HepG2 (cell line): Measurements from ENCODE around the gene BAHCC1. TPM values are rescaled to one million over a fixed set of nuclear protein-coding genes. Genes with fewer than 3 reads are reported as not detected.

ENCODE experiments used
- CREB1 ChIP-seq, 2 experiments: fragments of 450-650 bp in 1 of 2; IDR thresholded peaks; 2 replicates each; pipeline ENCODE4 v1.6.1; 2016 to 2017; ENCODE audit warnings: control low read depth in 1 of 2, mild to moderate bottlenecking in 1 of 2, missing compliant biosample characterization in 1 of 2, missing genetic modification characterization in 1 of 2
- E2F2 ChIP-seq: sonication (generic); formaldehyde crosslinking; IDR thresholded peaks from 2 replicates; pipeline ENCODE4 v1.4.0; 2020; ENCODE audit warnings: missing genetic modification reagents, borderline replicate concordance
- ETS1 ChIP-seq: sonication (generic); formaldehyde crosslinking; IDR thresholded peaks from 2 replicates; pipeline ENCODE4 v1.4.0; 2020; ENCODE audit warnings: missing genetic modification reagents
- HOMEZ ChIP-seq: IDR thresholded peaks from 2 replicates; pipeline ENCODE4 v1.6.1; 2016; ENCODE audit warnings: low read depth
- IKZF5 ChIP-seq: IDR thresholded peaks from 2 replicates; pipeline ENCODE4 v1.6.1; 2018; ENCODE audit warnings: missing genetic modification reagents, mild to moderate bottlenecking, missing compliant biosample characterization
- MEIS1 ChIP-seq: sonication (generic); formaldehyde crosslinking; IDR thresholded peaks from 2 replicates; pipeline ENCODE4 v1.9.0; 2021; ENCODE audit warnings: mild to moderate bottlenecking, missing genetic modification reagents, moderate library complexity, borderline replicate concordance
- MLX ChIP-seq: IDR thresholded peaks from 2 replicates; pipeline ENCODE4 v1.6.1; 2016
- NFE2L2 ChIP-seq: fragments of 150-350 bp; IDR thresholded peaks from 2 replicates; pipeline ENCODE4 v1.6.1; 2014; ENCODE audit warnings: low read length
- NR2F1 ChIP-seq, 2 experiments: fragments of 450-650 bp in 1 of 2; formaldehyde crosslinking in 1 of 2; IDR thresholded peaks; 2 replicates each; pipeline versions ENCODE4 v1.5.0 to v1.6.1; 2016 to 2020; ENCODE audit warnings: mild to moderate bottlenecking in 1 of 2, missing compliant biosample characterization in 1 of 2, missing genetic modification reagents in 1 of 2, moderate library complexity in 1 of 2
- NR3C1 ChIP-seq: sonication (generic); formaldehyde crosslinking; IDR thresholded peaks from 2 replicates; pipeline ENCODE4 v1.4.0; 2020; ENCODE audit warnings: missing genetic modification reagents
- TBX2 ChIP-seq: sonication (generic); formaldehyde crosslinking; IDR thresholded peaks from 2 replicates; pipeline ENCODE4 v1.5.0; 2020; ENCODE audit warnings: missing genetic modification reagents, mild to moderate bottlenecking, borderline replicate concordance
- TEAD2 ChIP-seq: sonication (generic); formaldehyde crosslinking; IDR thresholded peaks from 2 replicates; pipeline ENCODE4 v1.9.0; 2021; ENCODE audit warnings: missing genetic modification reagents
- TRIM24 ChIP-seq: sonication (generic); formaldehyde crosslinking; IDR thresholded peaks from 2 replicates; pipeline ENCODE4 v1.8.0; 2022; ENCODE audit warnings: mild to moderate bottlenecking, missing genetic modification reagents
- ZNF460 ChIP-seq: sonication (generic); formaldehyde crosslinking; IDR thresholded peaks from 2 replicates; pipeline ENCODE4 v1.5.1; 2020; ENCODE audit warnings: missing genetic modification reagents, mild to moderate bottlenecking, borderline replicate concordance
- ZNF567 ChIP-seq: sonication (generic); formaldehyde crosslinking; IDR thresholded peaks from 2 replicates; pipeline ENCODE4 v1.8.1; 2023; ENCODE audit warnings: mild to moderate bottlenecking, missing genetic modification reagents, borderline replicate concordance
- ZNF766 ChIP-seq: sonication (generic); formaldehyde crosslinking; IDR thresholded peaks from 2 replicates; pipeline ENCODE4 v1.5.0; 2020; ENCODE audit warnings: missing genetic modification reagents, borderline replicate concordance
- ZNF83 ChIP-seq: sonication (generic); formaldehyde crosslinking; IDR thresholded peaks from 2 replicates; pipeline ENCODE4 v1.4.0; 2020; ENCODE audit warnings: missing genetic modification reagents, mild to moderate bottlenecking, borderline replicate concordance
- ZNF878 ChIP-seq: sonication (generic); formaldehyde crosslinking; IDR thresholded peaks from 2 replicates; pipeline ENCODE4 v1.8.1; 2023; ENCODE audit warnings: mild to moderate bottlenecking, missing genetic modification reagents, moderate library complexity
- ZSCAN31 ChIP-seq: sonication (generic); formaldehyde crosslinking; IDR thresholded peaks from 2 replicates; pipeline ENCODE4 v1.5.0; 2020; ENCODE audit warnings: low read depth, mild to moderate bottlenecking, missing genetic modification reagents
- polyA plus RNA-seq, 8 experiments: library from polyadenylated mRNA; depleted of rRNA in 3 of 8; stranded (reverse) in 7 of 8; unstranded in 1 of 8; fragments of >200 nt; fragmentation: Illumina TruSeq in 4 of 8; extraction: Trizol in 4 of 8; gene quantifications; 2 replicates each; pipeline versions ENCODE4 v1.2.1 to v1.2.3, GENCODE V29; 2011 to 2016; ENCODE audit warnings: low read depth in 4 of 8, missing spikeins in 1 of 8, mixed read lengths in 1 of 8; ENCODE audit not compliant: insufficient read depth in 1 of 8
- total RNA-seq, 5 experiments: library from RNA; depleted of rRNA; stranded (reverse); fragments of >200 nt; fragmentation: Illumina TruSeq; extraction: Trizol; gene quantifications; 2 replicates each; pipeline ENCODE4 v1.2.3, GENCODE V29; 2016; ENCODE audit warnings: low read depth in 1 of 5

The BAHCC1 gene
- total and polyA plus RNA-seq, 2 of the 13 experiments (the other 11 are each of a cell fraction or from before 2014, with no cell fraction given) = 1.4 to 1.7 TPM

GRCh38 chr17:81387100-81388090, 7.9 kb upstream of the BAHCC1 start (continued):
- TF ChIP-seq E2F2 (CRISPR knock-in tag) (no peak), TEAD2 (CRISPR knock-in tag) (no peak), NR2F1 (CRISPR knock-in tag; IDR thresholded peaks at IDR 0.05) (no peak), ZNF83 (no peak), ETS1 (CRISPR knock-in tag) (no peak), TRIM24 (CRISPR knock-in tag) (no peak), ZNF766 (no peak), NR3C1 (CRISPR knock-in tag) (no peak), MLX (CRISPR knock-in tag) (no peak), ZNF878 (CRISPR knock-in tag) (no peak), NFE2L2 (no peak), MEIS1 (CRISPR knock-in tag) (no peak), IKZF5 (no peak), ZNF567 (CRISPR knock-in tag) (no peak), TBX2 (CRISPR knock-in tag) (no peak), ZNF460 (CRISPR knock-in tag) (no peak), HOMEZ (no peak), CREB1 (IDR thresholded peaks at IDR 0.05) (no peak), CREB1 (CRISPR knock-in tag; IDR thresholded peaks at IDR 0.05) (no peak), ZSCAN31 (CRISPR knock-in tag) (no peak)
